HG03025 (cell line): ENCODE measurements around the gene TECPR2.
A peak's percentile ranks its signal among the peaks of the same experiment; 100 is the strongest.

Experiments used
- ATAC-seq: cut with Tn5 transposase; IDR thresholded peaks from one replicate; pipeline ENCODE4 v1.9.1; 2021; ENCODE audit warnings: mild to moderate bottlenecking, moderate library complexity; ENCODE audit not compliant: unreplicated experiment, low FRiP score

Gene TECPR2, protein sequence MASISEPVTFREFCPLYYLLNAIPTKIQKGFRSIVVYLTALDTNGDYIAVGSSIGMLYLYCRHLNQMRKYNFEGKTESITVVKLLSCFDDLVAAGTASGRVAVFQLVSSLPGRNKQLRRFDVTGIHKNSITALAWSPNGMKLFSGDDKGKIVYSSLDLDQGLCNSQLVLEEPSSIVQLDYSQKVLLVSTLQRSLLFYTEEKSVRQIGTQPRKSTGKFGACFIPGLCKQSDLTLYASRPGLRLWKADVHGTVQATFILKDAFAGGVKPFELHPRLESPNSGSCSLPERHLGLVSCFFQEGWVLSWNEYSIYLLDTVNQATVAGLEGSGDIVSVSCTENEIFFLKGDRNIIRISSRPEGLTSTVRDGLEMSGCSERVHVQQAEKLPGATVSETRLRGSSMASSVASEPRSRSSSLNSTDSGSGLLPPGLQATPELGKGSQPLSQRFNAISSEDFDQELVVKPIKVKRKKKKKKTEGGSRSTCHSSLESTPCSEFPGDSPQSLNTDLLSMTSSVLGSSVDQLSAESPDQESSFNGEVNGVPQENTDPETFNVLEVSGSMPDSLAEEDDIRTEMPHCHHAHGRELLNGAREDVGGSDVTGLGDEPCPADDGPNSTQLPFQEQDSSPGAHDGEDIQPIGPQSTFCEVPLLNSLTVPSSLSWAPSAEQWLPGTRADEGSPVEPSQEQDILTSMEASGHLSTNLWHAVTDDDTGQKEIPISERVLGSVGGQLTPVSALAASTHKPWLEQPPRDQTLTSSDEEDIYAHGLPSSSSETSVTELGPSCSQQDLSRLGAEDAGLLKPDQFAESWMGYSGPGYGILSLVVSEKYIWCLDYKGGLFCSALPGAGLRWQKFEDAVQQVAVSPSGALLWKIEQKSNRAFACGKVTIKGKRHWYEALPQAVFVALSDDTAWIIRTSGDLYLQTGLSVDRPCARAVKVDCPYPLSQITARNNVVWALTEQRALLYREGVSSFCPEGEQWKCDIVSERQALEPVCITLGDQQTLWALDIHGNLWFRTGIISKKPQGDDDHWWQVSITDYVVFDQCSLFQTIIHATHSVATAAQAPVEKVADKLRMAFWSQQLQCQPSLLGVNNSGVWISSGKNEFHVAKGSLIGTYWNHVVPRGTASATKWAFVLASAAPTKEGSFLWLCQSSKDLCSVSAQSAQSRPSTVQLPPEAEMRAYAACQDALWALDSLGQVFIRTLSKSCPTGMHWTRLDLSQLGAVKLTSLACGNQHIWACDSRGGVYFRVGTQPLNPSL (N-terminal part only)

GRCh38 chr14:102362545-102363181 lies at the start of gene TECPR2, which contains the start of gene CINP:
TECPR2 (plus strand) TSS chr14:102362941; CDS start chr14:102376722, 13,781 bp downstream.
CINP (minus strand) TSS chr14:102362890; CDS start chr14:102362851, 39 bp downstream.
- peak; percentile 90 for ATAC-seq

GRCh38 chr14:102314242-102315011 lies 48.3 kb upstream of the TECPR2 start:
- peak; percentile 43 for ATAC-seq

- no peak for ATAC-seq
Measured at GRCh38 chr14:102315121-102315520, 47.6 kb upstream of the TECPR2 start.

DNA sequence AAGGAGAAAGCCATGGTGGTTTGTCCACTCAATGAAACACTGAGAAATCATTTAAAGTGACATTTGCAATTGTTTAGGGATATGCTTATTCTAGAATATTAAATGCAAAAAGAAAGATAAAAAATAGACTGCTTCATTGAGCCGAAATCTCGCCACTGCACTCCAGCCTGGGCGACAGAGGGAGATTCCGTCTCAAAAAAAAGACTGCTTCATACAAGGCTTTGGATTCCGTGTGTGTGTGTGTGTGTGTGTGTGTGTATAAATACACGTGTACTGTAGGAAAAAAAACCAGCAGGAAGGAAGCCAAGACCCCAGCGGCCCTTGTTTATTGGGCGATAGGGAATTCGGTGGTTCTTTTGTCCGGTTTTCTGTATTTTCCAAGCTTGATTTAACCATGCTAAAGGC lies 46.4 kb upstream of the TECPR2 start:
- no peak for ATAC-seq

DNA sequence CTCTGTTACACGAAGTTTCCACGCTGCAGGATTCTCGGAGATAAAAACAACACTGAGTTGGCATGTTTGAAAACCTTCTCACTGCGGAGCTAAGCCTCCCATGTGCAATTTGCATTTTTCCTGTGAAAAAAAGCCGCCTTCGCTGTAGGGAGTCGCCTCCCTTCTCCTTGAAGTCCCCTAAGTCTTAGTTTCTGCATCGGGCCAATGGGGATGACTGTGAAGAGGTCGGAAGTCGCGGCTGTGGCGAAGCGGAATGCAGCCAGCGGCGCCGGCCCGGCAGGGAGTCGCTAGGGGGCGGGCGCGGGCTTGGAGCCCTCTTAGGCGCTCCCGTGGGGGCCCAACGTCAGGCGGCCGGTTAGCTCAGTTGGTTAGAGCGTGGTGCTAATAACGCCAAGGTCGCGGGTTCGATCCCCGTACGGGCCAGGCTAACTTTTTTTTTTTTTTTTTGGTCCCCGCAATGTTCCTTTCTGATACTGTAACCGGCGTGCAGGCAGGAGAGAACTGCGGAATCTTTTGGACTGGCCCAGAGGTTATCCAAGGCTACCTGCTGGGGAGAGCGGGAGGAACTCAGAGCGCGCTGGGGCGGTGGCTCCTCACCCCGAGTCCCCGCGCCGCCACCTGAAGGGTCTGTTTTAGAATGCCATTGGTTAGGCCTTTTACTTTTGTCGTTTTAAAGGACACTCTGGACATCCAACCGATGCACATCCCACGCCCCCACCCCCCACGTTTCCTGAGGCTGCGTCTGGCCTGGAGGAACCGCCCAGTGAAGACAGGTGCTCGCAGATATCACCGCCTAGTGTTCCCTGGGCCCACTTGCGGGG lies 45.8 kb upstream of the TECPR2 start:
- ATAC-seq: peak; percentile 50

DNA sequence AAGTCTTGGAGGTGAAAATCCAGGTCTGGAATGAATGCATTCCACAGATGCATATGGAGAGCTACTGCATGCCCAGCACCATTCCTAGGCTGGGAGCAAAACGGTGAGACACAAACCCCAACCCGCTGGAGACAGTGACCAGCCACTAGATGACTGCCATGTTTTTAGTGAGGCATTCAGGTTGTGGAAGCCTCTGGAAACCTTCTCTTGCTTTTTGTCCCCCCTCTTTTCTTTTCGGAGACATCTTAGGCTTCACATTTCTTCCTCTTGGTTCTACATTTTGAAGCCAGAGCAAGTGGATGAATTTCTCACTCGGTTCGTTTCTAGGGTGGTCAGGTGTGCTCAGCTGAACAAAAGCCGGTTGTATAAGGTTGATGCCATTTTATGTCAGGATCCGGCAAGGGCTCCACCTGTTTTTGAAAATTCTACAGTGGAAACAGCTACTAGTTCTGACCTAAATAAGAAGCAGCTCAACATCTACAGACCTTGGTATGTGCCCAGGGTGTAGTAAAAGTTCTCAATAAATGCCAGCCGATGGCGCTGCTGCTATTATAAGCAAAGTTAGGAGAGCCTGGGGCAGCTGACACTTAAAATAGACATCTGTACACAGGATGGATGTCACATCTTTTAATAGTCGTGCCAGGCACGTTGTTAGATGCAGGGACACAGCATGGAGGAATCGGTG lies 45.0 kb upstream of the TECPR2 start:
- ATAC-seq: no peak

DNA sequence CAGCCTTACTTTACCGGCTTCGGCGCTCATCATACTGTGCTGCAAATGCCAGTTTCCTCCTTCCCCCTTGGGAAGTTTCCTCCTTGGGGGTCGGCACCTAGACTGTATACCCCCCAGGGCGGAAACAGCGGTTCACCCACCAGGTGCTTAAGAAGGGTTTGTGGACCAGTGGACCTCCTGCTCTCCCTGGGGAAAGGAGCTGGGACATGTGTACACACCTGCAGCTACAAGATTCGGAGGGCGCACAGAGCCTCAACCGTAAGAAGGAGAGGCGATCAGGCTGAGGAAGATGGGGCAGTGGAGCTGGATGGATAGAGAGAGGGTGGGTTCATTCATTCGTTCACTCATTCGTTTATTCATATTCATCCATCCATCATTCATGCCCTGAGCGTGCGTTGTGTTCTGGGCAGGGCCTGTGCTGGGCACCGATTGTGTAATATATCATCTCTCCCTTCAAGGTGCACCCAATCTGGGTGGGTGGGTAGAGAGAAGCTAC lies 43.9 kb upstream of the TECPR2 start:
- no peak for ATAC-seq

DNA sequence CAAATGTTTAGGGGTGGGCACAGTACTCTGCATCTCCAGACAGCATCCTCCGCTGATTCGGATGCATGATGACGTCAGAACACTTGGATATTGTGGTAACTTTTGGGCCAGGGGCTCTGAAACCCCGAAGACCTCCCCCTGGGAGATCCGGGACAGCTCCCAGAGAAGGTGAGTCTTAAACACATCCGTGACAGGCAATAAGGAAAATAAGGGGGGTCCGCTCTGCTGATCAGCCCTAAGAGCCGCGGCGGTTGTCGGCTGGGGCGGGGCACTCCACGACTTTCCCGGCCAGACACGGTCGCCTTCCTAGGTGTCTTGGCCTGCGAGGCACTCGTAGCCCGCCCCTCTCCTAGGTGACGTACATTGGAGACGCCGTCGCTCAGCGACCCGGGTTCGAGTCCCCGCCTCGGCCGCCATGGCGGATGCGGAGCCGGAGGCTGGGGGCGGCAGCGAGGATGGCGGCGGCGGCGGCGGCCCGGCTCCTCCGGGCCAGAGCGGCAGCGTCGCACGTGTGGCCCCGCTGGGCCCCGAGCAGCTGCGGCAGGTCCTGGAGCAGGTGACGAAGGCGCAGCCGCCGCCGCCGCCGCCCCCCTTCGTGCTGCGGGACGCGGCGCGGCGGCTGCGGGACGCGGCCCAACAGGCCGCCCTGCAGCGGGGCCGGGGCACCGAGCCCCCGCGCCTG lies 43.2 kb upstream of the TECPR2 start, which contains the start of gene ZNF839:
Gene ZNF839 (plus strand): TSS at position 396 of the 682 bp plus-strand sequence. CDS start 20 bp downstream, at position 416.
- peak; percentile 40 for ATAC-seq

DNA sequence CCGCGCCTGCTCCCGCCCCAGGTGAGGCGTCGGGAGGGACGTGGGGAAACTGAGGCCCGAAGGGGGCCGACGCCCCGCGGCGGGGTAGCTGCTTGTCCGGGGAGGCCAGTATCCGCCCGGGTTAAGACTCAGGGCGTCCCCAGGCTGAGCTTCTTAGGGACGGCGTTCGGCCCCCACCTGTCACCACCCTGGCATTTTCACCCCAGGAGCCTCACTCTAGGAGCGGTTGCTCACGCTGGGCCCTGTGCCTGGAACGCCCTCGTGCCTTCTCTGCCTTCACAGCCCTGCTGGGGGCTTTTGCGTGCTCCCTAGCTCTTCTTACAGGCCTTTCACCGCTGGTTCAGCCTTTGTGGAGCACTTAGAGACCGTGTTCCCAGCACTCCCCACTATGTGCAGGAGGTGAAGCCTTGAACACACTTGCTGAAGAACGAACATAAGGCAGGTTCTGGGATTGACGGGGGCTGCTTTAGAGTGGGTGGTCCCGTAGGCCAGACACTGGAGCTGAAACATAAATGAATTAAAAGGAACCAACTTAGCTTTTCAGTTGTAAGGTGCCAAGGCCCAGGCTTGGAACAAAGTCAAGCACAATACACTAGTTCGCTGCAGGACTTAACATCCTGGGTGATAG lies 42.6 kb upstream of the TECPR2 start:
- peak; percentile 12 for ATAC-seq

GRCh38 chr14:102320671-102321455 lies 41.9 kb upstream of the TECPR2 start:
- ATAC-seq: no peak

DNA sequence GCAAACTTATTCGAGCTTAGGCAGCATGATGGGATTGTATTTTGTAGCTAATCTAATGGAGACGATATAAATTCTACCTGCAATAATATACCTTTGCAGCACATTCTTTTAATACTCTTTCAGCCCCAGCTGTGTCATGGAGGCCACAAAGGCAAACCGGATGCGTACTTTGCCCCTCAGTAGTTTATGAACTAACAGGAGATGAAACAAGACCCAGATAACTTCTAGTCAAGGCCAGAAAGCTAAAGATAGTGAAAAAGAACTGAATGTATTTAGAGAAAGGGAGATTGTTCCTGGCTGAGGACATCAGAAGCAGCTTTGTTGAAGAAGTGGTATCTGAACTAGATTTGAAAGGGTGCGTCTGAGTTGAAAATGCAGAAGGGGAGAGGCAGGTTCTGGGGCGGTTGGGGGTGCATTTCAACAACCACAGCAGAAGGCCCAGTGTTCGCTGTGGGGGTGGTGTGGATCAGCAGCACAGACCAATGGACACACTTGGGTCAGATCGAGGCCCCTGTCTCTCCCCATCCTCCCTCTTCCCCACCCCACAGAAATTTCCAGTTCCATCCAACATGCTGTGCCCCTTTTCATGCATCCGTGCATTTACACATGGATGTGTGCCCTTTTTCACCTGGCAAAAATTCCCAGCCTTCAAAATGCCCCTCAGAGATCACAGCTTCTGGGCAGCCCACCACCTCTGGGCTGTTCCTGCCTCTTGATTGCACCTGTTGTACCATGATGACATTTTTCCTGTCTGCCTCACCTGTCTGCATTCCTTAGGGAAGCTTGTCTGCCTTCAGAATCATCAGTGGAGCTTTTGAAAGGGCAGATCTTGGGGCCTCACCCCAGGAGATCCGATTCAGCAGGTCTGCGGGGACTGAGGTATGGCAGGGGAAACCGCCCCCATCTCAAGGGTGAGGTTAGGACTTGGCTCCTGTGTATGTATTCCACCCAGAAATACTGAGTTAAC lies 41.0 kb upstream of the TECPR2 start:
- no peak for ATAC-seq

GRCh38 chr14:102323102-102323501 lies 39.6 kb upstream of the TECPR2 start:
- no peak for ATAC-seq

DNA sequence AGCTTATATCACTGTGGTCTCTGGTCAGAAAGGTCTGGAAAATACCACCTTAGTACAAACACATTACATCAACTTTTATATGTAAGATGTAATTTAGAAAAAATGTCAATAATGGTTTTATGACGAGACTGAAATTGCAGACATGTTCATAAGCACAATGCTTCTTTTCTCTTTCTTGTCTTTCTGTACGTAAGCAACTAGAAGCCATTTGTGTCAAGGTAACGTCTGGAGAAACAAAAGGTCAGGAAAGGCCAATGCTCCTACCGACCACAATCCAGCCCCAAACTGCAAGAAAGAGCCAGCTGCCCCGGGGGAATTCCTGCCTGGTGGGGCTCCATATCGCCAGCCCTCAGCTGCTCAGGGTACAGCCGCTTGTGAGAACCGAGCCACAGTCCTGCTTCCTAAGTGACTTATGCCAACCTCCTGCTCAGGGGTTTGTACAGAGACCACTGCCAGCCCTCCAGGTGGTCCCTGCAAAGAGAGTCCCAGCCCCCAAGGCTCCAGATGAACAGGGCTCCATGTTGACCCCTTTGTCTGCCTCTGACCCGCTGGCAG lies 36.9 kb upstream of the TECPR2 start:
- no peak for ATAC-seq

DNA sequence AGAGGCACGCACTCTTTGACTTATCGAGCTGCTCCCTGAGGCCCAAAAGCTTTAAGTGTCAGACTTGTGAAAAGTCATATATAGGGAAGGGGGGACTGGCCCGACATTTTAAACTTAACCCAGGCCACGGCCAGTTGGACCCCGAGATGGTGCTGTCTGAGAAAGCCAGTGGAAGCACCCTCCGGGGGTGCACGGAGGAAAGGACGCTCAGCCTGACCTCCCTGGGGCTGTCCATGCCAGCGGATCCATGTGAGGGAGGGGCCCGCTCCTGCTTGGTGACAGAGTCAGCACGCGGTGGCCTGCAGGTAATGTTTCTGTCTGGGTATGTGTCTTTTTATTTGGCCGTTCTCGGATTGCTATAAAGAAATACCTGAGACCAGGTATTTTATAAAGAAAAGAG lies 36.2 kb upstream of the TECPR2 start:
- ATAC-seq: no peak
